K562 (cell line): Measurements from ENCODE around the gene TEX38. TPM values are rescaled to one million over a fixed set of nuclear protein-coding genes. Genes with fewer than 3 reads are reported as not detected.
A peak's percentile ranks its signal among the peaks of the same experiment; 100 is the strongest.

Experiments
- ARID1B ChIP-seq: fragments of 450-650 bp; IDR thresholded peaks from 2 replicates; pipeline ENCODE4 v1.6.1; 2016; ENCODE audit warnings: antibody characterized with exemption, mild to moderate bottlenecking, inconsistent platforms
- CREB1 ChIP-seq, 2 experiments: sonication (generic) in 1 of 2; formaldehyde crosslinking in 1 of 2; IDR thresholded peaks; 2 replicates each; pipeline versions ENCODE4 v1.6.1 to v1.8.0; 2012 to 2022; ENCODE audit warnings: inconsistent platforms in 1 of 2, mild to moderate bottlenecking in 1 of 2, missing genetic modification reagents in 1 of 2, moderate library complexity in 1 of 2
- FOSL1 ChIP-seq: fragments of 200-800 bp; sonication (Bioruptor generic); conservative IDR thresholded peaks from 2 replicates; pipeline ENCODE4 v1.6.1; 2016; ENCODE audit warnings: missing genetic modification characterization, missing compliant biosample characterization
- FOXP1 ChIP-seq: sonication (generic); formaldehyde crosslinking; IDR thresholded peaks from 2 replicates; pipeline ENCODE4 v1.8.0; 2022; ENCODE audit warnings: mild to moderate bottlenecking, missing genetic modification reagents
- KLF10 ChIP-seq: fragments of 250-450 bp; sonication (Bioruptor Pico); IDR thresholded peaks from 2 replicates; pipeline ENCODE4 v1.6.1; 2021; ENCODE audit warnings: matching md5 sums
- MEIS2 ChIP-seq: fragments of 450-650 bp; IDR thresholded peaks from 2 replicates; pipeline ENCODE4 v1.6.1; 2014; ENCODE audit warnings: mild to moderate bottlenecking; ENCODE audit not compliant: partially characterized antibody
- MIER1 ChIP-seq: fragments of 450-650 bp; IDR thresholded peaks from 2 replicates; pipeline ENCODE4 v1.6.1; 2016; ENCODE audit warnings: antibody characterized with exemption, mild to moderate bottlenecking, low read depth
- MTA1 ChIP-seq: fragments of 450-650 bp; IDR thresholded peaks from 2 replicates; pipeline ENCODE4 v1.6.1; 2017; ENCODE audit warnings: borderline replicate concordance
- NCOR1 ChIP-seq: fragments of 450-650 bp; IDR thresholded peaks from 2 replicates; pipeline ENCODE4 v1.6.1; 2016; ENCODE audit warnings: mild to moderate bottlenecking, moderate library complexity
- NR2C1 ChIP-seq, 2 experiments: fragments of 450-650 bp; IDR thresholded peaks; 2 replicates each; pipeline ENCODE4 v1.6.1; 2017; ENCODE audit warnings: mild to moderate bottlenecking in 2 of 2, antibody characterized with exemption in 1 of 2, inconsistent platforms in 1 of 2, missing compliant biosample characterization in 1 of 2, missing genetic modification characterization in 1 of 2
- SMARCA4 ChIP-seq: fragments of 450-650 bp; IDR thresholded peaks from 2 replicates; pipeline ENCODE4 v1.6.1; 2016
- SRF ChIP-seq, 2 experiments: fragments of 250-450, 450-650 bp in 1 of 2; sonication (Bioruptor Pico) in 1 of 2; sonication (generic) in 1 of 2; formaldehyde crosslinking; IDR thresholded peaks; 2 replicates each; pipeline versions ENCODE4 v1.5.0 to v1.5.1; 2020 to 2022; ENCODE audit warnings: mild to moderate bottlenecking in 1 of 2, missing genetic modification reagents in 1 of 2
- TAL1 ChIP-seq: fragments of 450-650 bp; IDR thresholded peaks from 2 replicates; pipeline ENCODE4 v1.6.1; 2016; ENCODE audit warnings: mild to moderate bottlenecking
- ZNF263 ChIP-seq: sonication (generic); formaldehyde crosslinking; IDR thresholded peaks from 2 replicates; pipeline ENCODE4 v1.8.0; 2022; ENCODE audit warnings: mild to moderate bottlenecking, missing genetic modification reagents, borderline replicate concordance
- polyA plus RNA-seq, 8 experiments: library from polyadenylated mRNA; depleted of rRNA in 4 of 8; stranded (reverse) in 5 of 8; unstranded in 3 of 8; fragments of >200 nt; fragmentation: Nextera tagmentation in 2 of 8; fragmentation: Illumina TruSeq in 1 of 8; extraction: Ambion mirVana in 2 of 8; extraction: Trizol in 1 of 8; gene quantifications; 2 replicates each; pipeline versions ENCODE4 v1.2.1 to v1.2.3, GENCODE V29; 2011 to 2014; ENCODE audit warnings: inconsistent platforms in 1 of 8, missing spikeins in 1 of 8
- total RNA-seq, 7 experiments: library from RNA; depleted of rRNA in 6 of 7; stranded (reverse); fragments of >200 nt in 6 of 7; fragmentation: Illumina TruSeq in 2 of 7; extraction: Trizol in 2 of 7; gene quantifications; 2 replicates each; pipeline versions ENCODE4 v1.2.1 to v1.2.3, GENCODE V29; 2011 to 2021; ENCODE audit warnings: low replicate concordance in 1 of 7
- TF ChIP-seq, protein P1 (sequence below), 3 experiments: IDR thresholded peaks in 2 of 3; conservative IDR thresholded peaks in 1 of 3; 2 replicates each; pipeline ENCODE4 v1.5.1; 2011 to 2012; ENCODE audit warnings: low read length in 3 of 3, mild to moderate bottlenecking in 3 of 3, control low read depth in 2 of 3, improper control_type of control experiment in 1 of 3, inconsistent platforms in 1 of 3, low read depth in 1 of 3, mixed read lengths in 1 of 3, moderate library complexity in 1 of 3; ENCODE audit not compliant: insufficient read depth in 2 of 3
- TF ChIP-seq, protein P2 (sequence below): sonication (generic); formaldehyde crosslinking; IDR thresholded peaks from 2 replicates; pipeline ENCODE4 v1.8.1; 2023; ENCODE audit warnings: mild to moderate bottlenecking, missing genetic modification reagents
- TF ChIP-seq, protein P3 (sequence below): fragments of 250-450 bp; sonication (Bioruptor Pico); IDR thresholded peaks from 2 replicates; pipeline ENCODE4 v1.4.0; 2020; ENCODE audit warnings: mild to moderate bottlenecking, moderate library complexity, borderline replicate concordance
- TF ChIP-seq, protein P4 (sequence below), 2 experiments: fragments of 450-650 bp in 1 of 2; sonication (generic) in 1 of 2; formaldehyde crosslinking in 1 of 2; IDR thresholded peaks in 1 of 2; conservative IDR thresholded peaks in 1 of 2; 2 replicates each; pipeline versions ENCODE4 v1.6.1 to v1.8.1; 2016 to 2023; ENCODE audit warnings: mild to moderate bottlenecking in 2 of 2, moderate library complexity in 2 of 2, inconsistent platforms in 1 of 2, missing genetic modification reagents in 1 of 2
- TF ChIP-seq, protein P5 (sequence below): fragments of 450-650 bp; formaldehyde crosslinking; IDR thresholded peaks from 2 replicates; pipeline ENCODE4 v1.4.0; 2020; ENCODE audit warnings: mild to moderate bottlenecking

Gene TEX38
- total and polyA plus RNA-seq, 9 of the 15 experiments (the other 6 are each of a cell fraction or from before 2014, with no cell fraction given) = not detected

DNA sequence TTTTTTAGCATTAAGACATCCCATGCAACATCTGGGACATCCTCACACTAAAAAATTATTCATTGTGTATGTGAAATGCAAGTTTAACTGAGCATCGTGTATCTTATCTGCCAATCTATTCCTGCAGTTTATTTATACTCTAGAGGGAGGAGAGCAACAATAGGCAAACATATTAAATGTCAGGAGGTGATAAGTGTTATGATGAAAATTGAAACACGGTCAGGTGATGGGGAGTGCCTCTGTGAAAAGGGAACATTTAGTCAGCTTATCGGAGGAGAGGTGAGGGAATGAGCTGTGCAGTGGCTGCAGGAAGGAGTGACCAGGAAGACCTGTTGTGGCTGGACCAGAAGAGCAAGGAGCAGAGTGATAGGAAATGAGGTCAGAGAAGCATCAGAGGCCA lies 48.0 kb downstream of the TEX38 start (continued):
- TF ChIP-seq MIER1 (no peak), MEIS2 (peak; percentile 26), ZNF263 (CRISPR knock-in tag) (no peak), ARID1B (peak; percentile 52; the same call in 1 of the 2 replicates), NCOR1 (peak; percentile 15; the same call in 1 of the 2 replicates), MTA1 (0 out of 2 replicates have a peak, but pooled peaks have one; percentile 28), FOSL1 (peak; percentile 22; the same call in 1 of the 2 replicates), KLF10 (CRISPR knock-in tag) (no peak), SRF (CRISPR knock-in tag; IDR thresholded peaks at IDR 0.05) (no peak), SMARCA4 (peak; percentile 56; the same call in 1 of the 2 replicates), FOXP1 (CRISPR knock-in tag) (no peak), NR2C1 (IDR thresholded peaks at IDR 0.05) (0 out of 2 replicates have a peak, but pooled peaks have one; percentile 13), NR2C1 (tag; IDR thresholded peaks at IDR 0.05) (no peak), CREB1 (IDR thresholded peaks at IDR 0.05) (no peak), CREB1 (CRISPR knock-in tag; IDR thresholded peaks at IDR 0.05) (no peak), TAL1 (0 out of 2 replicates have a peak, but pooled peaks have one; percentile 9)
- TF ChIP-seq, protein P1, sequence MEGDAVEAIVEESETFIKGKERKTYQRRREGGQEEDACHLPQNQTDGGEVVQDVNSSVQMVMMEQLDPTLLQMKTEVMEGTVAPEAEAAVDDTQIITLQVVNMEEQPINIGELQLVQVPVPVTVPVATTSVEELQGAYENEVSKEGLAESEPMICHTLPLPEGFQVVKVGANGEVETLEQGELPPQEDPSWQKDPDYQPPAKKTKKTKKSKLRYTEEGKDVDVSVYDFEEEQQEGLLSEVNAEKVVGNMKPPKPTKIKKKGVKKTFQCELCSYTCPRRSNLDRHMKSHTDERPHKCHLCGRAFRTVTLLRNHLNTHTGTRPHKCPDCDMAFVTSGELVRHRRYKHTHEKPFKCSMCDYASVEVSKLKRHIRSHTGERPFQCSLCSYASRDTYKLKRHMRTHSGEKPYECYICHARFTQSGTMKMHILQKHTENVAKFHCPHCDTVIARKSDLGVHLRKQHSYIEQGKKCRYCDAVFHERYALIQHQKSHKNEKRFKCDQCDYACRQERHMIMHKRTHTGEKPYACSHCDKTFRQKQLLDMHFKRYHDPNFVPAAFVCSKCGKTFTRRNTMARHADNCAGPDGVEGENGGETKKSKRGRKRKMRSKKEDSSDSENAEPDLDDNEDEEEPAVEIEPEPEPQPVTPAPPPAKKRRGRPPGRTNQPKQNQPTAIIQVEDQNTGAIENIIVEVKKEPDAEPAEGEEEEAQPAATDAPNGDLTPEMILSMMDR (IDR thresholded peaks at IDR 0.05 in 2 of 3, conservative IDR thresholded peaks at IDR 0.05 in 1 of 3; ENCODE audit: insufficient read depth in 2 of 3, low read depth in 1 of 3, low read length in 3 of 3) = no peak
- TF ChIP-seq, protein P2, sequence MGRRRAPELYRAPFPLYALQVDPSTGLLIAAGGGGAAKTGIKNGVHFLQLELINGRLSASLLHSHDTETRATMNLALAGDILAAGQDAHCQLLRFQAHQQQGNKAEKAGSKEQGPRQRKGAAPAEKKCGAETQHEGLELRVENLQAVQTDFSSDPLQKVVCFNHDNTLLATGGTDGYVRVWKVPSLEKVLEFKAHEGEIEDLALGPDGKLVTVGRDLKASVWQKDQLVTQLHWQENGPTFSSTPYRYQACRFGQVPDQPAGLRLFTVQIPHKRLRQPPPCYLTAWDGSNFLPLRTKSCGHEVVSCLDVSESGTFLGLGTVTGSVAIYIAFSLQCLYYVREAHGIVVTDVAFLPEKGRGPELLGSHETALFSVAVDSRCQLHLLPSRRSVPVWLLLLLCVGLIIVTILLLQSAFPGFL (CRISPR knock-in tag) = no peak
- TF ChIP-seq, protein P3, sequence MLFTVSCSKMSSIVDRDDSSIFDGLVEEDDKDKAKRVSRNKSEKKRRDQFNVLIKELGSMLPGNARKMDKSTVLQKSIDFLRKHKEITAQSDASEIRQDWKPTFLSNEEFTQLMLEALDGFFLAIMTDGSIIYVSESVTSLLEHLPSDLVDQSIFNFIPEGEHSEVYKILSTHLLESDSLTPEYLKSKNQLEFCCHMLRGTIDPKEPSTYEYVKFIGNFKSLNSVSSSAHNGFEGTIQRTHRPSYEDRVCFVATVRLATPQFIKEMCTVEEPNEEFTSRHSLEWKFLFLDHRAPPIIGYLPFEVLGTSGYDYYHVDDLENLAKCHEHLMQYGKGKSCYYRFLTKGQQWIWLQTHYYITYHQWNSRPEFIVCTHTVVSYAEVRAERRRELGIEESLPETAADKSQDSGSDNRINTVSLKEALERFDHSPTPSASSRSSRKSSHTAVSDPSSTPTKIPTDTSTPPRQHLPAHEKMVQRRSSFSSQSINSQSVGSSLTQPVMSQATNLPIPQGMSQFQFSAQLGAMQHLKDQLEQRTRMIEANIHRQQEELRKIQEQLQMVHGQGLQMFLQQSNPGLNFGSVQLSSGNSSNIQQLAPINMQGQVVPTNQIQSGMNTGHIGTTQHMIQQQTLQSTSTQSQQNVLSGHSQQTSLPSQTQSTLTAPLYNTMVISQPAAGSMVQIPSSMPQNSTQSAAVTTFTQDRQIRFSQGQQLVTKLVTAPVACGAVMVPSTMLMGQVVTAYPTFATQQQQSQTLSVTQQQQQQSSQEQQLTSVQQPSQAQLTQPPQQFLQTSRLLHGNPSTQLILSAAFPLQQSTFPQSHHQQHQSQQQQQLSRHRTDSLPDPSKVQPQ (CRISPR knock-in tag) = no peak
- TF ChIP-seq, protein P4, sequence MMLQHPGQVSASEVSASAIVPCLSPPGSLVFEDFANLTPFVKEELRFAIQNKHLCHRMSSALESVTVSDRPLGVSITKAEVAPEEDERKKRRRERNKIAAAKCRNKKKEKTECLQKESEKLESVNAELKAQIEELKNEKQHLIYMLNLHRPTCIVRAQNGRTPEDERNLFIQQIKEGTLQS (IDR thresholded peaks at IDR 0.05) = peak; percentile 13; the same call in 1 of the 2 replicates
- TF ChIP-seq, protein P4 (CRISPR knock-in tag; conservative IDR thresholded peaks at IDR 0.05) = no peak
- TF ChIP-seq, protein P5, sequence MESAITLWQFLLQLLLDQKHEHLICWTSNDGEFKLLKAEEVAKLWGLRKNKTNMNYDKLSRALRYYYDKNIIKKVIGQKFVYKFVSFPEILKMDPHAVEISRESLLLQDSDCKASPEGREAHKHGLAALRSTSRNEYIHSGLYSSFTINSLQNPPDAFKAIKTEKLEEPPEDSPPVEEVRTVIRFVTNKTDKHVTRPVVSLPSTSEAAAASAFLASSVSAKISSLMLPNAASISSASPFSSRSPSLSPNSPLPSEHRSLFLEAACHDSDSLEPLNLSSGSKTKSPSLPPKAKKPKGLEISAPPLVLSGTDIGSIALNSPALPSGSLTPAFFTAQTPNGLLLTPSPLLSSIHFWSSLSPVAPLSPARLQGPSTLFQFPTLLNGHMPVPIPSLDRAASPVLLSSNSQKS (CRISPR knock-in tag) = no peak
